PC-3 (cell line): ENCODE results near the gene CATSPER4. TPM values are rescaled to one million over a fixed set of nuclear protein-coding genes. Genes with fewer than 3 reads are reported as not detected.
A peak's percentile ranks its signal among the peaks of the same experiment; 100 is the strongest.

ENCODE experiments used
- ATAC-seq: fragments of 200-7000 bp; cut with Tn5 transposase; 2 replicates; pipeline ENCODE4 v1.9.1; 2020; ENCODE audit warnings: mild to moderate bottlenecking, moderate library complexity
- BruUV-seq: library from RNA; stranded (reverse); fragments of 400-500 nt; replicated peaks from 2 replicates; lab custom pipeline; 2021; lab: Mats Ljungman, UMichigan
- CTCF ChIA-PET: fragments of 300-600 bp; sonication (Branson Sonifier 250); formaldehyde crosslinking; loops from one replicate; lab custom pipeline; 2022; ENCODE audit warnings: antibody characterized with exemption; lab: Charles Lee
- POLR2A ChIA-PET: fragments of 300-600 bp; sonication (Branson Sonifier 250); formaldehyde crosslinking; loops from one replicate; lab custom pipeline; 2022; ENCODE audit warnings: antibody characterized with exemption; ENCODE audit not compliant: unreplicated experiment; lab: Charles Lee
- DNase-seq: peaks from one replicate; pipeline ENCODE4 v3.0.0-alpha.2; 2015
- H2AFZ ChIP-seq: fragments of 300-600 bp; sonication (generic); 2 replicates; pipeline ENCODE4 v1.6.0; 2016; ENCODE audit warnings: antibody characterized with exemption, low read length
- H3F3A ChIP-seq: fragments of 300-600 bp; sonication (generic); one replicate; pipeline ENCODE4 v1.6.0; 2017; ENCODE audit warnings: antibody characterized with exemption, low read length, control low read depth, mild to moderate bottlenecking; ENCODE audit not compliant: unreplicated experiment
- H3K27ac ChIP-seq: fragments of 300-600 bp; sonication (generic); 2 replicates; pipeline ENCODE4 v1.5.1; 2016; ENCODE audit warnings: mild to moderate bottlenecking, low read length
- H3K27me3 ChIP-seq: fragments of 300-600 bp; sonication (generic); 2 replicates; pipeline ENCODE4 v1.6.1; 2016; ENCODE audit warnings: low read length, mixed read lengths
- H3K36me3 ChIP-seq: fragments of 300-600 bp; sonication (generic); 2 replicates; pipeline ENCODE4 v1.6.1; 2016; ENCODE audit warnings: low read depth, mixed run types, low read length, mixed read lengths
- H3K4me1 ChIP-seq: fragments of 300-600 bp; sonication (generic); 2 replicates; pipeline ENCODE4 v1.5.1; 2016; ENCODE audit warnings: low read length; ENCODE audit not compliant: insufficient read depth
- H3K4me2 ChIP-seq: fragments of 300-600 bp; sonication (generic); 2 replicates; pipeline ENCODE4 v1.6.0; 2016; ENCODE audit warnings: low read length
- H3K4me3 ChIP-seq: fragments of 300-600 bp; sonication (generic); 2 replicates; pipeline ENCODE4 v1.5.1; 2016; ENCODE audit warnings: mild to moderate bottlenecking, low read length, mixed read lengths
- H3K79me2 ChIP-seq: fragments of 300-600 bp; sonication (generic); 2 replicates; pipeline ENCODE4 v1.6.1; 2017; ENCODE audit warnings: low read length, mixed read lengths
- H3K9ac ChIP-seq: fragments of 300-600 bp; sonication (generic); 2 replicates; pipeline ENCODE4 v1.6.0; 2016; ENCODE audit warnings: mild to moderate bottlenecking, low read length
- H3K9me2 ChIP-seq: fragments of 300-600 bp; sonication (generic); replicated peaks from 2 replicates; pipeline ENCODE4 v1.6.1; 2016; ENCODE audit warnings: mixed run types, low read length, mixed read lengths
- H3K9me3 ChIP-seq: fragments of 300-600 bp; sonication (generic); 2 replicates; pipeline ENCODE4 v1.6.1; 2016; ENCODE audit warnings: low read length, mixed read lengths
- H4K20me1 ChIP-seq: fragments of 300-600 bp; sonication (generic); 2 replicates; pipeline ENCODE4 v1.6.1; 2016; ENCODE audit warnings: low read length, mixed read lengths
- CTCF ChIP-seq: fragments of 300-600 bp; sonication (generic); conservative IDR thresholded peaks from 2 replicates; pipeline ENCODE4 v1.5.1; 2017; ENCODE audit warnings: antibody characterized with exemption, low read depth, mild to moderate bottlenecking, low read length
- EZH2 ChIP-seq: fragments of 300-600 bp; sonication (generic); IDR thresholded peaks from one replicate; pipeline ENCODE4 v1.6.1; 2017; ENCODE audit warnings: antibody characterized with exemption, mild to moderate bottlenecking, low read length; ENCODE audit not compliant: unreplicated experiment
- EZH2phosphoT487 ChIP-seq: fragments of 300-600 bp; sonication (generic); IDR thresholded peaks from 2 replicates; pipeline ENCODE4 v1.6.1; 2018; ENCODE audit warnings: mild to moderate bottlenecking, antibody characterized with exemption, low read length, borderline replicate concordance
- intact Hi-C: fragments of 100-400 bp; cut with micrococcal nuclease; formaldehyde crosslinking; loops from 2 replicates; pipeline ENCODE4 v1.9.0; 2023
- total RNA-seq: library from RNA; depleted of rRNA; stranded (reverse); fragments of >200 nt; gene quantifications from 2 replicates; pipeline ENCODE4 v1.2.3, GENCODE V29; 2014

The CATSPER4 gene
- total RNA-seq, 1 experiment from 2014 or later: not detected

- Histone ChIP-seq H3K4me2 (peak overlapping the region; percentile 59), H4K20me1 (no peaks in the 10 kb centered on the region), H3K36me3 (no peaks in the 10 kb centered on the region; the same call in 1 of the 2 replicates), H3K9me2 (no peaks in the 10 kb centered on the region), H3K27me3 (no peaks in the 10 kb centered on the region), H3F3A (no peaks in the 10 kb centered on the region), H2AFZ (no peak overlapping the region), H3K9me3 (no peaks in the 10 kb centered on the region), H3K79me2 (peaks cover 13% of the 10 kb centered on the region), H3K27ac (peak overlapping the region; percentile 94), H3K4me1 (peaks cover 32% of the 10 kb centered on the region), H3K4me3 (peak overlapping the region; percentile 25; the same call in 1 of the 2 replicates), H3K9ac (peak overlapping the region; percentile 59)
- CTCF ChIA-PET: interaction anchor here (0.6 kb wide), 1 partner anchor 614 kb away, joined by 6 read pairs; no protein-coding TSS in a partner anchor
- ATAC-seq (peak; percentile 75), DNase-seq (peak; percentile 96)
- intact Hi-C loops: no loop called here
- BruUV-seq: no TSS peak
- POLR2A ChIA-PET: no interaction called here
- TF ChIP-seq EZH2phosphoT487 (no peak), EZH2 (no peak), CTCF (no peak)
Measured at GRCh38 chr1:26181586-26182382, 8.6 kb upstream of the CATSPER4 start.

GRCh38 chr1:26182383-26182696 lies 8.1 kb upstream of the CATSPER4 start:
- H3K4me3 ChIP-seq: peak overlapping the region; percentile 25; the same call in 1 of the 2 replicates
- no peaks in the 10 kb centered on the region for H3K9me2 ChIP-seq
- ChIA-PET POLR2A (no interaction called here), CTCF (interaction anchor here (0.6 kb wide), 1 partner anchor 613 kb away, joined by 6 read pairs; no protein-coding TSS in a partner anchor)
- peak overlapping the region; percentile 59 for H3K9ac ChIP-seq
- H3F3A ChIP-seq: no peaks in the 10 kb centered on the region
- peaks cover 28% of the 10 kb centered on the region for H3K4me1 ChIP-seq
- DNase-seq (no peak), ATAC-seq (no peak)
- H3K36me3 ChIP-seq: no peaks in the 10 kb centered on the region; the same call in 1 of the 2 replicates
- no peaks in the 10 kb centered on the region for H3K27me3 ChIP-seq
- no peak overlapping the region for H2AFZ ChIP-seq
- TF ChIP-seq EZH2 (no peak), EZH2phosphoT487 (no peak)
- no peaks in the 10 kb centered on the region for H3K9me3 ChIP-seq
- intact Hi-C loops: no loop called here
- peak overlapping the region; percentile 59 for H3K4me2 ChIP-seq
- no peaks in the 10 kb centered on the region for H4K20me1 ChIP-seq
- no TSS peak for BruUV-seq
- peak overlapping the region; percentile 94 for H3K27ac ChIP-seq
- H3K79me2 ChIP-seq: peaks cover 13% of the 10 kb centered on the region

- intact Hi-C loops: no loop called here
- no peaks in the 10 kb centered on the region for H3K9me3 ChIP-seq
- H3K4me1 ChIP-seq: peaks cover 17% of the 10 kb centered on the region
- no peak overlapping the region for H3K27ac ChIP-seq
- no peaks in the 10 kb centered on the region for H3F3A ChIP-seq
- DNase-seq (no peak), ATAC-seq (no peak)
- H4K20me1 ChIP-seq: no peaks in the 10 kb centered on the region
- peaks cover under 1% of the 10 kb centered on the region; the same call in 1 of the 2 replicates for H3K36me3 ChIP-seq
- no peak for TF ChIP-seq CTCF
- no peak for TF ChIP-seq EZH2
- TF ChIP-seq EZH2phosphoT487: no peak
- BruUV-seq: no TSS peak
- H2AFZ ChIP-seq: no peak overlapping the region
- H3K79me2 ChIP-seq: peaks cover 4% of the 10 kb centered on the region; the same call in 1 of the 2 replicates
- H3K4me3 ChIP-seq: no peak overlapping the region
- no peak overlapping the region for H3K9ac ChIP-seq
- H3K9me2 ChIP-seq: no peaks in the 10 kb centered on the region
- POLR2A ChIA-PET: no interaction called here
- no peaks in the 10 kb centered on the region for H3K27me3 ChIP-seq
- CTCF ChIA-PET: no interaction called here
- no peak overlapping the region for H3K4me2 ChIP-seq
Measured at GRCh38 chr1:26184086-26184485, 6.3 kb upstream of the CATSPER4 start.
